IPS-18c (cell line): Measurements from ENCODE around the gene ABHD15.

Experiments used
- H3K4me3 ChIP-seq: 2 replicates; pipeline ENCODE4 v1.7.0; 2013; ENCODE audit warnings: low read depth, mild to moderate bottlenecking, low read length, moderate library complexity; ENCODE audit not compliant: insufficient read depth
- H3K9me3 ChIP-seq: one replicate; pipeline ENCODE4 v1.6.1; 2013; ENCODE audit warnings: mild to moderate bottlenecking, low read length, moderate library complexity; ENCODE audit not compliant: control insufficient read depth, insufficient read depth

ABHD15 gene

GRCh38 chr17:29566473-29567303 is at the start of gene ABHD15:
ABHD15 (minus strand) TSS chr17:29567037; CDS start chr17:29566966, 71 bp downstream.
- Histone ChIP-seq H3K4me3 (peak within 1 kb of the TSS; percentile 80), H3K9me3 (peaks cover 2% of the 10 kb centered on the region)

- peak overlapping the region; percentile 67 for H3K4me3 ChIP-seq
Observed at GRCh38 chr17:29615492-29616299, 48.9 kb upstream of the ABHD15 start.

DNA sequence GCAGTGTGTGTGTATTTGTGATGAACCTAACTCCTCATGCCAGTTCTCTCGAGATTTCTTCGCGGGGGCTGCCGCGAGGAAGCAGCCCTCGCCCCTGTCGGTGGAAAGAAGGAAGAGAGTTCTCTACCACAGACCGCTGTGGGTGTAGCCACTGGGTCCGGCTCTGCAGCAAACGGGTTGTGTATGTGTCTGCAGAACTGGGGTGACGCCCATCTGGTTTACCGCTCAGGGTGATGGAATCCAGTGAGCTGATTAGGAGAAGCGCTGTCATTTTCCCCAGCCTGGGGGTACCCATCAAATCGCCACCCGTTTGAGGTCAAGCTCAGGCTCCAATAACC is 48.2 kb upstream of the ABHD15 start:
- Histone ChIP-seq H3K4me3 (peak overlapping the region; percentile 34; the same call in 1 of the 2 replicates), H3K9me3 (peaks cover 4% of the 10 kb centered on the region)

More at GRCh38 chr17:29615492-29616299, 48.9 kb upstream of the ABHD15 start:
- H3K9me3 ChIP-seq = peaks cover 4% of the 10 kb centered on the region

- peaks cover 4% of the 10 kb centered on the region for H3K9me3 ChIP-seq
- no peak overlapping the region for H3K4me3 ChIP-seq
Observed at GRCh38 chr17:29614349-29615047, 47.7 kb upstream of the ABHD15 start.

DNA sequence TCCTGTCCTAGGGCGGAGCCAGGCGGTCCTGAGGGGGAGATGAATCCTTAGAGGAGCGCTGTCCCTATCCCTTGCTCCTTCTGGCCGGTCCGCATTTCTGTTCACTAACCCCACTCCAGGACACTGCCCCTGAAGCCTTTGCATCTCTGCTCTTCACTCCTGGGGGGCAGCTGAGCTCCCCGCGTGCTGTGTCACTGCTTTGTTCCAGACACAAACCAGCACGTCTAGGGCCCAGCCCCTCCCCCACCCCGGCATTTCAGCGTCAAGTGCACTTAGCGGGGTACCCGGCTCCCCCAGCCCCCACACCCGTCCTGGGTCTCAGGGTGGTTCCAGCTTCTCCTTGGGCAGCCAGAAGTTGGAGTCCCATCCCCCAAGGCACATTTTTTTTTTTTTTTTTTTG is 47.0 kb upstream of the ABHD15 start:
- H3K4me3 ChIP-seq = peak overlapping the region; percentile 44
- peaks cover 4% of the 10 kb centered on the region for H3K9me3 ChIP-seq

GRCh38 chr17:29613352-29613837 is 46.6 kb upstream of the ABHD15 start:
- peak overlapping the region; percentile 44 for H3K4me3 ChIP-seq
- peaks cover 4% of the 10 kb centered on the region for H3K9me3 ChIP-seq

- peaks cover 4% of the 10 kb centered on the region for H3K9me3 ChIP-seq
- H3K4me3 ChIP-seq = no peak overlapping the region
Observed at GRCh38 chr17:29612404-29613280, 45.8 kb upstream of the ABHD15 start.

- no peak overlapping the region for H3K4me3 ChIP-seq
- H3K9me3 ChIP-seq = peaks cover 4% of the 10 kb centered on the region
Observed at GRCh38 chr17:29612094-29612403, 45.2 kb upstream of the ABHD15 start.

DNA sequence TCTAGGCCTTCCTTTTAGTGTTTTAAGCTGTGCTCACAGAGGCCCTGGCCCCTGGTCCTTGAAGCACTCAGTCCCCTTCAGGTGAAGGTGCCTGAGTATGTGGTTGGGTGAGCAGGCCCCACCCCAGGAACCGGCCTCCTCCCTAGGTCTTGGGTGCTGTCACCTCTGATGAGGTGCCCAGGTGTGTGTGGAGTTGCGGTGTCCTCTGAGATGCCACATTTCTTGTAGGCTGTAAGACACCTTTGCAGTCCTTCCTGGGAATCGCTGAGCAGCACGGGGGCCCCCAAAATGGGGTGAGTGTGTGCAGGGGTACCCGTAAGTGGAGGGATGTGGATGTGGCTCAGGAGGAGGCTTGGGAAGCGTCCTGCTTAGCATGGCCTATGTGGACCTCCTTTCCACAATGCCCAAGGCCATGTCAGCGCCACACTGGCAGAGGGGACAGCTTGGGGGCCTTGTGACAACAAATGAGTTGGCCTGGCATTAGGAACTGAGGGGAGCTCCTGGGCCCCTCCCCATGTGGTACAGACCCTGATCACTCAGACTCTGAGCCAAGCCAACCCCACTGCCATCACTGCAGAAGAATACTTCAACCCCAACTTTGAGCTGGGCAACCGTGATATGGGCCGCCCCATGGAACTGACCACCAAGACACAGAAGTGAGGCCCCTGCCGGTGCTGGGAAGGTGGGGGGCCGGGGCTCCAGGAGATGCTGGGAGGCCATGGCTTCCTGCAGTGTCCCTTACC is 44.7 kb upstream of the ABHD15 start:
- no peak overlapping the region for H3K4me3 ChIP-seq
- peaks cover 4% of the 10 kb centered on the region for H3K9me3 ChIP-seq

DNA sequence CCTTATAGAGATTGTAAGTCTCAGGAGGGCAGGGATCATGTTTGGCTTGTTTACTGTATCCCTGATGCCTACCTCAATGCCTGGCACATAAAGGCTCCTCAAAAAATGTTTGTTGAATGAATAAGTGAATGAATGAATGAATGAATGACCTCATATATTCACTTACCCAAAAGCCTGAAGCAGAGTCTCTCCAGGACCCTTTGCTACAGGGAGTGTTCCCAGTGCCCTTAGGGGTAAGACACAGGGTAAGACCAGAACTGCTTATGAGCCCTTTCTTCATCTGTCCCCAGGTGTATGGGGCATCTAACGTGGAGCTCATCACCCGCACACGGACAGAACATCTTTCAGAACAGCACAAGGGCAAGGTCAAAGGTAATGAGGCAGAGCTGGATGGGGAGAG is 43.6 kb upstream of the ABHD15 start:
- H3K9me3 ChIP-seq = peaks cover 2% of the 10 kb centered on the region
- no peak overlapping the region for H3K4me3 ChIP-seq

DNA sequence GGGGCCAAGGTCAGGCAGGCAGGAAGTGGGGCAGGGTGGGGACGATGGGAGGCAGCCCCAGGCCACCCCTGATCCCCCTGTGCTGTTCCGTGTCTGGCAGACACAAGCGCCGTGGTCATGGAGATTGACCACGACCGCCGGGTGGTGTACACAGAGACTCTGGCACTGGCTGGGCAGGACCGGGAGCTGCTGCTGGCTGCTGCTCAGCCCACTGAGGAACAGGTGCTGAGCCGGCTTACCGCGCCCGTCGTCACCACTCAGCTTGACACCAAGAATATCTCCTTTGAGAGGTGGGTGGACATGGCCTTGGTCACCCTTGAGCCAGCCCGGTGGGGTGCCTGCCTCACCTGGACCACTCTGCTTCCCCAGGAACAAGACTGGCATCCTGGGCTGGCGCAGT is 42.1 kb upstream of the ABHD15 start:
- no peak overlapping the region for H3K4me3 ChIP-seq
- H3K9me3 ChIP-seq = peaks cover 2% of the 10 kb centered on the region

GRCh38 chr17:29607557-29608195 is 40.8 kb upstream of the ABHD15 start:
- H3K9me3 ChIP-seq = peaks cover 1% of the 10 kb centered on the region
- no peak overlapping the region for H3K4me3 ChIP-seq

DNA sequence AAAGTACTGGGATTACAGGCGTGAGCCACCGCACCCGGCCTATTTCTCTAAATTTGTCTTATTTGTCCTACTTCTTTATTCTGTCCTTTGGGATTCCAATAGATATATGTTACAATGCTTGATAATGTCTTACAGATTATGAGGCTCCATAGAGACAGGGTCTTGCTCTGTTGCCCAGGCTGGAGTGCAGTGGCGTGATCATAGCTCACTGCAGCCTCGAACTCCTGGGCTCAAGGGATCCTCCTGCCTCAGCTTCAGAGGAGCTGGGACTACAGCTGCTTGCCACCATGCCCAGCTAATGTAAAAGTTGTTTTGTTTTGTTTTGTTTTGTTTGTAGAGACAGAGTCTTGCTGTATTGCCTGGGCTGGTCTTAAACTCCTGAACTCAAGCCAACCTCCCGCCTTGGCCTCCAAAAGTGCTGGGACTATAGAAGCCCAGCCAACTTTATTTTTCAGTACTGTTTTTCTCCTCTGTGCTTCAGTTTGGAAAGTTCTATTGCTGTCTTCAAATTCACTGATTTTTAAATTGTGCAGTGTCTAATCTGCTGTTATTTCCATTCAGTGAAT is 36.4 kb upstream of the ABHD15 start:
- Histone ChIP-seq H3K9me3 (no peaks in the 10 kb centered on the region), H3K4me3 (no peak overlapping the region)

GRCh38 chr17:29597361-29598172 is 30.7 kb upstream of the ABHD15 start:
- Histone ChIP-seq H3K9me3 (no peaks in the 10 kb centered on the region), H3K4me3 (no peak overlapping the region)

GRCh38 chr17:29596811-29597210 is 30.0 kb upstream of the ABHD15 start:
- H3K9me3 ChIP-seq = no peaks in the 10 kb centered on the region

More at GRCh38 chr17:29596811-29597210, 30.0 kb upstream of the ABHD15 start:
- no peak overlapping the region for H3K4me3 ChIP-seq
